HepG2 (cell line): ENCODE data around the gene VKORC1.

Experiments
- CTCF ChIP-seq: sonication (generic); formaldehyde crosslinking; IDR thresholded peaks from 2 replicates; pipeline ENCODE4 v1.5.0; 2020; ENCODE audit warnings: mild to moderate bottlenecking, missing genetic modification reagents, moderate library complexity
- HDAC6 ChIP-seq: fragments of 200-600 bp; sonication (generic); IDR thresholded peaks from 2 replicates; pipeline ENCODE4 v1.7.0; 2017; ENCODE audit warnings: mild to moderate bottlenecking, antibody characterized with exemption, low read length, low read depth
- KIAA2018 ChIP-seq: sonication (generic); formaldehyde crosslinking; IDR thresholded peaks from 2 replicates; pipeline ENCODE4 v1.5.0; 2020; ENCODE audit warnings: mild to moderate bottlenecking, missing genetic modification reagents, borderline replicate concordance
- MYNN ChIP-seq: sonication (generic); formaldehyde crosslinking; IDR thresholded peaks from 2 replicates; pipeline ENCODE4 v1.4.0; 2020; ENCODE audit warnings: mild to moderate bottlenecking, low read depth, missing genetic modification reagents
- PBX3 ChIP-seq: sonication (generic); formaldehyde crosslinking; IDR thresholded peaks from 2 replicates; pipeline ENCODE4 v1.8.1; 2023; ENCODE audit warnings: missing genetic modification reagents, inconsistent platforms, borderline replicate concordance
- TCF7 ChIP-seq: sonication (generic); IDR thresholded peaks from 2 replicates; pipeline ENCODE4 v1.6.1; 2016; ENCODE audit warnings: antibody characterized with exemption, low read depth
- USF2 ChIP-seq, 2 experiments: sonication (generic) in 1 of 2; formaldehyde crosslinking in 1 of 2; IDR thresholded peaks; 2 replicates each; pipeline versions ENCODE4 v1.5.1 to v1.6.1; 2011 to 2020; ENCODE audit warnings: borderline replicate concordance in 1 of 2, low read depth in 1 of 2, low read length in 1 of 2, mild to moderate bottlenecking in 1 of 2, missing genetic modification reagents in 1 of 2, moderate library complexity in 1 of 2
- ZFP37 ChIP-seq: sonication (generic); formaldehyde crosslinking; IDR thresholded peaks from 2 replicates; pipeline ENCODE4 v1.4.0; 2020; ENCODE audit warnings: missing genetic modification reagents, borderline replicate concordance
- ZNF510 ChIP-seq: sonication (generic); formaldehyde crosslinking; IDR thresholded peaks from 2 replicates; pipeline ENCODE4 v1.4.0; 2020; ENCODE audit warnings: low read depth, mild to moderate bottlenecking, missing genetic modification reagents
- ZNF513 ChIP-seq: sonication (generic); formaldehyde crosslinking; conservative IDR thresholded peaks from 2 replicates; pipeline ENCODE4 v1.5.0; 2020; ENCODE audit warnings: missing genetic modification reagents

GRCh38 chr16:31072540-31073141 lies 22.0 kb downstream of the VKORC1 start:
- TF ChIP-seq ZFP37 (CRISPR knock-in tag) (no peak), PBX3 (CRISPR knock-in tag) (no peak), CTCF (CRISPR knock-in tag) (no peak), USF2 (IDR thresholded peaks at IDR 0.05; ENCODE audit: low read depth, low read length) (no peak), USF2 (CRISPR knock-in tag; IDR thresholded peaks at IDR 0.05; ENCODE audit: borderline replicate concordance) (no peak), ZNF513 (CRISPR knock-in tag) (no peak), TCF7 (no peak), HDAC6 (no peak), ZNF510 (CRISPR knock-in tag) (no peak), MYNN (CRISPR knock-in tag) (no peak), KIAA2018 (CRISPR knock-in tag) (no peak)
